Activated CD4-positive, alpha-beta T cell treated with anti-CD3 and anti-CD28 coated beads, Interleukin-2, amount 10 ng/mL, durations not matched to agents 24 days and 14 days (primary cell): ENCODE data around the gene S1PR5. TPM values are rescaled to one million over a fixed set of nuclear protein-coding genes. Genes with fewer than 3 reads are reported as not detected.
"Not testable (repeated sequence)": the region's sequence is repeated elsewhere in the genome, so short reads cannot be mapped to it uniquely, and the experiment has no call there.

Experiments
- DNase-seq: peaks from one replicate; pipeline ENCODE4 v3.0.0; 2022
- H3K27ac Mint-ChIP-seq: one replicate; pipeline ENCODE4 v1.8.0; 2022; ENCODE audit warnings: mild to moderate bottlenecking, mixed read lengths
- H3K27me3 Mint-ChIP-seq: one replicate; pipeline ENCODE4 v1.8.0; 2022; ENCODE audit warnings: mixed read lengths
- H3K36me3 Mint-ChIP-seq: one replicate; pipeline ENCODE4 v1.8.0; 2022; ENCODE audit warnings: low read depth, mild to moderate bottlenecking, mixed read lengths
- H3K4me1 Mint-ChIP-seq: one replicate; pipeline ENCODE4 v1.8.0; 2021; ENCODE audit warnings: mixed read lengths
- H3K4me3 Mint-ChIP-seq: one replicate; pipeline ENCODE4 v1.8.0; 2022; ENCODE audit warnings: mild to moderate bottlenecking, moderate library complexity, mixed read lengths
- H3K9me3 Mint-ChIP-seq: one replicate; pipeline ENCODE4 v1.8.0; 2021; ENCODE audit warnings: mixed read lengths
- intact Hi-C: fragments of 100-400 bp; cut with micrococcal nuclease; formaldehyde crosslinking; loops from one replicate; pipeline ENCODE4 v1.15.1; 2023
- total RNA-seq: library from RNA; stranded (reverse); gene quantifications from 2 replicates; pipeline ENCODE4 v1.2.3, GENCODE V29; 2022

Gene S1PR5
- total RNA-seq, 1 donor from 2014 or later, result not detected

- intact Hi-C loops, result no loop called here
- Mint-ChIP-seq H3K9me3 (no peaks in the 10 kb centered on the region), H3K27me3 (peaks cover 31% of the 10 kb centered on the region), H3K36me3 (no peaks in the 10 kb centered on the region), H3K4me1 (peaks cover 5% of the 10 kb centered on the region), H3K4me3 (no peak overlapping the region), H3K27ac (no peak overlapping the region)
- no peak for DNase-seq
Measured at GRCh38 chr19:10538204-10538983, 21.1 kb upstream of the S1PR5 start.

GRCh38 chr19:10537668-10538067, 20.4 kb upstream of the S1PR5 start:
- Mint-ChIP-seq H3K27me3 (peaks cover 32% of the 10 kb centered on the region), H3K9me3 (no peaks in the 10 kb centered on the region), H3K4me1 (peaks cover 3% of the 10 kb centered on the region), H3K4me3 (no peak overlapping the region), H3K27ac (no peak overlapping the region), H3K36me3 (no peaks in the 10 kb centered on the region)
- intact Hi-C loops, result no loop called here
- DNase-seq, result no peak

- H3K4me3 Mint-ChIP-seq, result no peak overlapping the region
- no peak for DNase-seq
- no peaks in the 10 kb centered on the region for H3K4me1 Mint-ChIP-seq
- no peaks in the 10 kb centered on the region for H3K9me3 Mint-ChIP-seq
- intact Hi-C loops, result no loop called here
- H3K36me3 Mint-ChIP-seq, result no peaks in the 10 kb centered on the region
- peaks cover 37% of the 10 kb centered on the region for H3K27me3 Mint-ChIP-seq
- H3K27ac Mint-ChIP-seq, result no peak overlapping the region
Measured at GRCh38 chr19:10535613-10536012, 18.4 kb upstream of the S1PR5 start.

- Mint-ChIP-seq H3K4me1 (no peaks in the 10 kb centered on the region), H3K27me3 (peaks cover 25% of the 10 kb centered on the region), H3K4me3 (no peak overlapping the region), H3K9me3 (no peaks in the 10 kb centered on the region), H3K27ac (no peak overlapping the region), H3K36me3 (no peaks in the 10 kb centered on the region)
- intact Hi-C loops, result no loop called here
- no peak for DNase-seq
Measured at GRCh38 chr19:10533646-10534386, 16.6 kb upstream of the S1PR5 start.

GRCh38 chr19:10532457-10532856, 15.2 kb upstream of the S1PR5 start:
- Mint-ChIP-seq H3K4me1 (no peaks in the 10 kb centered on the region), H3K27me3 (peaks cover 14% of the 10 kb centered on the region), H3K4me3 (no peak overlapping the region), H3K27ac (no peak overlapping the region), H3K9me3 (no peaks in the 10 kb centered on the region), H3K36me3 (no peaks in the 10 kb centered on the region)
- intact Hi-C loops, result no loop called here
- DNase-seq, result no peak

GRCh38 chr19:10526887-10527286, 9.6 kb upstream of the S1PR5 start:
- H3K27ac Mint-ChIP-seq, H3K4me3 Mint-ChIP-seq, intact Hi-C loops, H3K27me3 Mint-ChIP-seq, H3K9me3 Mint-ChIP-seq, H3K4me1 Mint-ChIP-seq, DNase-seq, H3K36me3 Mint-ChIP-seq: not testable (repeated sequence)

- H3K4me1 Mint-ChIP-seq, result no peaks in the 10 kb centered on the region
- no peaks in the 10 kb centered on the region for H3K36me3 Mint-ChIP-seq
- no peaks in the 10 kb centered on the region for H3K9me3 Mint-ChIP-seq
- intact Hi-C loops, result no loop called here
- no peak overlapping the region for H3K4me3 Mint-ChIP-seq
- no peak for DNase-seq
- no peak overlapping the region for H3K27ac Mint-ChIP-seq
- peaks cover 7% of the 10 kb centered on the region for H3K27me3 Mint-ChIP-seq
Measured at GRCh38 chr19:10525636-10526035, 8.4 kb upstream of the S1PR5 start.

GRCh38 chr19:10523135-10523636, 5.9 kb upstream of the S1PR5 start:
- no peaks in the 10 kb centered on the region for H3K9me3 Mint-ChIP-seq
- no peak overlapping the region for H3K4me3 Mint-ChIP-seq
- DNase-seq, result no peak
- intact Hi-C loops, result no loop called here
- H3K36me3 Mint-ChIP-seq, result no peaks in the 10 kb centered on the region
- H3K27ac Mint-ChIP-seq, result no peak overlapping the region
- peaks cover 12% of the 10 kb centered on the region for H3K4me1 Mint-ChIP-seq
- peaks cover 26% of the 10 kb centered on the region for H3K27me3 Mint-ChIP-seq

- intact Hi-C loops, result no loop called here
- Mint-ChIP-seq H3K27ac (no peak overlapping the region), H3K27me3 (peaks cover 33% of the 10 kb centered on the region), H3K4me3 (no peak overlapping the region), H3K36me3 (no peaks in the 10 kb centered on the region), H3K9me3 (no peaks in the 10 kb centered on the region), H3K4me1 (peaks cover 18% of the 10 kb centered on the region)
- DNase-seq, result no peak
Measured at GRCh38 chr19:10521461-10522171, 4.4 kb upstream of the S1PR5 start.

GRCh38 chr19:10520652-10521318, 3.5 kb upstream of the S1PR5 start:
- Mint-ChIP-seq H3K27ac (no peak overlapping the region), H3K9me3 (no peaks in the 10 kb centered on the region), H3K36me3 (peaks cover 1% of the 10 kb centered on the region), H3K27me3 (peaks cover 42% of the 10 kb centered on the region), H3K4me3 (no peak overlapping the region), H3K4me1 (peaks cover 19% of the 10 kb centered on the region)
- DNase-seq, result no peak
- intact Hi-C loops, result no loop called here

- Mint-ChIP-seq H3K9me3 (no peaks in the 10 kb centered on the region), H3K4me1 (peaks cover 19% of the 10 kb centered on the region), H3K36me3 (peaks cover 2% of the 10 kb centered on the region), H3K27me3 (peaks cover 54% of the 10 kb centered on the region), H3K4me3 (no peak overlapping the region), H3K27ac (no peak overlapping the region)
- intact Hi-C loops, result no loop called here
- no peak for DNase-seq
Measured at GRCh38 chr19:10519421-10519820, 2.2 kb upstream of the S1PR5 start.

GRCh38 chr19:10518444-10519361, 1.5 kb upstream of the S1PR5 start:
- Mint-ChIP-seq H3K9me3 (no peaks in the 10 kb centered on the region), H3K36me3 (peaks cover 2% of the 10 kb centered on the region), H3K27me3 (peaks cover 56% of the 10 kb centered on the region), H3K4me3 (peak overlapping the region; percentile 75), H3K4me1 (peaks cover 23% of the 10 kb centered on the region), H3K27ac (peak overlapping the region; percentile 19)
- DNase-seq, result peak; percentile 60
- intact Hi-C loops, result no loop called here
